HUDEP-2 (cell line): Measurements from ENCODE around the gene RGS6.

Source experiments
- DNase-seq, 76 experiments: peaks; one replicate each; lab custom pipeline; 2025; ENCODE audit not compliant: unreplicated experiment in 76 of 76; lab: John Stamatoyannopoulos, UW

Gene RGS6

DNA sequence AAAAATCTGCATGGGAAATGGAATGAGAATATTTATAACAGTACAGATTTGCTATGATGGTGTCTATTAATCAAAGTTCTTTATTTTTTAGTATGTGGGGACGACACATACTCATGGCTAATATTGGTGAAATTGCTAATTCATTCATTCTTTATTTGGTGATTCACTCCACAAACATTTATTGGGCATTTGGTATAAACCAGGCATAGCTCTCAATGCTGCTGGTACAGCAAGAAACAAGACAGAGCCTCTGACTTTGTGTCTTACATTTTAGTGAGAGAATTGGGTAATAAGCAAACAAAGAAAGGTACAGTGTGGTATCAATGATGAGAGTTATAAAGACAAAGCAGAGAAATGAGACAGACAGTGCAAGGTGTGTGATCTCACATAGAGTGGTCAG is 129.5 kb downstream of the RGS6 start:
- no peak for DNase-seq

DNA sequence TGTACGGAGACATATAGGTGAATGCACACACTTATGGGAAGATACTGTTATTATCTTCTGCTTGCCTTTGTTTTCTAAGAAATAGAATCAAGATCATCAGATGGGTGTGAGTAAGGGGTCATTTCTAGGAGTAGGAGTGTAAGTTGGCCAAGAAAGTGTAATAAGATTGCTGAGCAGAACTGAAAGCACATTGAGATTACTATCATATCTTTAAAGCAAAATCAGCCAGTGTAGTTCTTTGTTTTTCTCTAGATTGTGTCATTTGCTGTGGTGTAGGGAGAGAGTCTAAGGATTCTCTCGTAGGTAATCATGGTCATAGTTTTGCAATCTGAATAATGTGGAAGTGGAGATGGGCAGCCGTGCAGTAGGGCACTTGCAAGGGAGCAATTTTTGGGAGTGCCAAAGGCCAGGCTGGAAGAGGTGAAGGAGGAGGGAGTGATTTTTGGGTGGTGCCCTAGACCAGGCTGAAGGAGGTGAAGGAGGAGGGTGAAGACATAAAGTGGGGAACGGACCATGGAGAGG is 131.6 kb downstream of the RGS6 start:
- DNase-seq: no peak

DNA sequence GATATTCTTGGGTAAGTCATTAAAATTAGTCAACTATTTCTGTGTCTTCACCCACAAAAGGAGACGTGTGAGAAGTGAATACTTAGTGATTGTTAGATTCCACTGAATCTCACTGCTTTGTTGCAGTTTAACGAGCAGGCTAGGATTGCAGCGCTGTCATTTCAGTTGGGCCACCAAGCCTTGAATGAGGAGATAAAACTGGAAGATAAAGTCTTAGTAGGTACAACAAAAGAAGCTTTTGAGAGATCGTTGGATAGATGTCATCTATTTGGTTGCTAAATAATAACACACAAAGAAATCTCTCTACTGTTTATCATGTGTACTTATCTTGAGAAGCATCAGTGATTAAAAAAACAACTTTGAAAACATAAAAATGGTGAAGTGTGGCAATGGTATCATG is 132.3 kb downstream of the RGS6 start:
- DNase-seq: no peak

GRCh38 chr14:72070458-72070857 is 138.2 kb downstream of the RGS6 start:
- no peak for DNase-seq

GRCh38 chr14:72075649-72076334 is 143.6 kb downstream of the RGS6 start:
- no peak for DNase-seq

GRCh38 chr14:72081137-72081536 is 148.9 kb downstream of the RGS6 start:
- no peak for DNase-seq

DNA sequence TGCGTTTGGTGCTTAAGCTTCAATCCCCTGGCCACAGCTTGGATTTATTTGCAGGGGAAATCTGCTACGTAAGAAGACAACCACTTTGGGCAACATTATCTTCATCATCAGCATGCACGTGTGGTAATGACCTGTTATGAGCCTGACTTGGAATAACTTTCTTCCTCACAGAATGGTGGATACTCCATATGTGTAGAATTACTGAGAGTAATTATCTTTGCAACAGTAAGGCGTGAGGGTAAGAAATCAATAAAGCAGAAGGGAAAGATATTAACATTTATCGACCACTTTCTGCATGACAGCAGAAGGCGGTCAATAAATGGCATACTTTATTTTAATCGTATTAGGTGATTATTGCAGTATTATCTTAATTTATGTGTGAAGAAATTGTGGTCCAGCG is 152.7 kb downstream of the RGS6 start:
- no peak for DNase-seq

GRCh38 chr14:72089625-72090024 is 157.4 kb downstream of the RGS6 start:
- DNase-seq: no peak

DNA sequence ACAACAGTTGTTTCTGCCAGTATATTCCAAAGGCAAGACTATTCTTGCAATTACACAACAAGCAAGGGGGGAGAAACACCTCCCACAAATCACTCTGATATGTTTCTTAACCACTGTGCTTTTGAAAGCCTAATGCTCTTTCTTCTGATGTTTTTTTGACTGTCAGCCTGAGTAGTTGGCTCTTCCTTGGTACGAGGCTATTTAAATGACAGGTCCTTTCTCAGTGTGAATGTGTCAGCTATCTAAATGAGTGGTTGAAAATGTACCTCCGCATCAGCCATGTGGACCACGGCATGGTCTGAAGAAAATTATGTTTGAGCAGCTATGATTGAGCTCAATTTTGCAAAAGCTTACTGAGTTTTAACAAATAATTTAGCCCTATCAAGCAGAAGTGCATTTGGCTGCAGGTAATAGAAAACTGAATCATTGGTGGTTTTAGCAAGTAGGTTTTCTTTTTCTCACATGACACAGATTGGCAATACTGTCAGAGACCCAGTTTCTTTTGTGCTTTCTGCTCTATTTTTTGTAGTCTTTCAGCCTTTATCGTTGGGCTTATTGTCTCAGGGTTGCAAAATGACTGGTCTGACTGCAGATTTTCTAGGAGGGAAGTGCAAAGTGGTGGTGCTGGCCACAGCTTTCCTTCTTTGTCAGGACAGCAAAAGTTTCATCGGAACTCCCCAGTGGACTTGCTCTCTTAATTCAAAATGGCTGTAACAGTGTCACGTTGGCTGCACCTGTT is 162.8 kb downstream of the RGS6 start:
- DNase-seq: no peak

- DNase-seq: no peak
Measured at GRCh38 chr14:72097173-72097783, 165.0 kb downstream of the RGS6 start.

- DNase-seq: no peak
Measured at GRCh38 chr14:72098210-72098609, 166.0 kb downstream of the RGS6 start.

DNA sequence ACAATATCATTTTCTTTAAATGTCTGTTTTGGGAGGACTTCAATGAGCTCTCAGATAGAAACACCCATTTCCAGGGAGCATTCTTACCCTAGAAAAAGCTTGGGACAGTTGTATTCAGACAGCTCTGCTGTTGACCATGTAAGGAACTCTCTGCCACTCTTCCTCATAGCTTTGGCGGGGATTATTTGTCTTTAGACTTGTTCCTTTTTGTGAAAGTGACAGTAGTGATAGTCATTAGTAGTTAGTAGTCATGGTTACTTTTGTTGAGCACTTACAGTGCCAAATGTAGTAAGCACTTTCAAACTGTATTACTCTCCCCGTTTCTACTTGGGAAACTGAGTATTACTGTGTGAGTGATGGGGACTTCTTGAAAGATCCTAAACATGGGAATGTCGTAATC is 167.3 kb downstream of the RGS6 start:
- no peak for DNase-seq

- peak in 50 of 76 experiments; percentile 1 to 58 (median 18) for DNase-seq
Measured at GRCh38 chr14:72104011-72104613, 171.9 kb downstream of the RGS6 start.

GRCh38 chr14:72111911-72112310 is 179.7 kb downstream of the RGS6 start:
- no peak for DNase-seq

GRCh38 chr14:72118841-72119240 is 186.6 kb downstream of the RGS6 start:
- no peak for DNase-seq

DNA sequence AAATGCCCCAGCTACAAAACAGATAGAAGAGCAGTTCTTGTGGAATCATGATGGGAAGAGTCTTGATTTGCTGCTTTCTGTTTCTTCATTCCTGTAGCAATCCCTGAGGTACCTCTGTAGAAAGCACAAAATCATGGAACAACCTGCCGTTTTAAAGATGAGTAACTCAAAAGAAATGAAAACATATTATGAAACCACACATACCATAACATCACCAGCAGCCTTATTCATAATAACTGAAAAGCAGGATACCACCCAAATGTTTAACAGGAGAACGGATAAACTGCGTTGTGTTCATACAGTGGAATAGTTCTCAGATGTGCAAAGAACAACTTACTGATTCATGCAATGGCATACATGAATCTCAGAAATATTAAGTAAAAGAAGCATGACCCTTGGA is 188.1 kb downstream of the RGS6 start:
- no peak for DNase-seq

DNA sequence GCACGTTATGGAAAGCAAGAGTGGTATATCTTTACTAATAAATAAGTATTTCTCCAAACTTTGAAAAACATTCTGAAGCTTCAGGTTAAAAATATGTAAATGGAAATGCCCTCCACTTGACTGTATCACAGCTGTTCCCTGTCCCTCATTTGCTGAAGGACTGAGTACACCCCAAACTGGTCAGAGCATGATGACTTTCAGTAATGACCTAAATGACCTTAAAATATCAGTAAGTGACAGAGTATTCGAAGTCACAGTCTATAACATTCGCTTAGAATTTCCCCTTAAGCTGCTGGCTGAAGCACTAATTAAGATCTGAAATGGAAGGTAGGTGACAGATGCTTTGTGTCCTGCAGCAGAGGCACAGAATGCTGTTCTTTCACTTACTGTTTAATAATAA is 191.5 kb downstream of the RGS6 start:
- DNase-seq: no peak

DNA sequence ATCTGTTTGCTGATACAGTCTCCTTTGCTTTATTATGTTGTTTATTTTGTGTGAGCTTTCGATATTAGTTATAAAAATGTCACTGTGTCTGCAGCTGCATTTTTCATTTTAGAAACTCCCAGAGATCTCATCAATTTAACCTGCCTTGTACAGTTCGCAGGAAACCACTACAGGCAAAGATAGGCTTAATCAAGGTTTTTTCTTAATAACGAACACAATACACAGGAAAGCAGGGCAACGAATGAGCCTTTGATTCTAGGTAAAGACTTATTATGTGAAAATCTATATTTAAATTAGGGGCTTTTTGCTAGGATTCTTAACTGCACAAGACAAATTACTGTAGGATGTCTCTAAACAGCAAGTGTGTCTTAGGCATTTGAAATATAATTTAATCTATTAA is 191.9 kb downstream of the RGS6 start:
- no peak for DNase-seq

- no peak for DNase-seq
Measured at GRCh38 chr14:72126091-72126490, 193.9 kb downstream of the RGS6 start.

GRCh38 chr14:72126561-72126960 is 194.3 kb downstream of the RGS6 start:
- no peak for DNase-seq

DNA sequence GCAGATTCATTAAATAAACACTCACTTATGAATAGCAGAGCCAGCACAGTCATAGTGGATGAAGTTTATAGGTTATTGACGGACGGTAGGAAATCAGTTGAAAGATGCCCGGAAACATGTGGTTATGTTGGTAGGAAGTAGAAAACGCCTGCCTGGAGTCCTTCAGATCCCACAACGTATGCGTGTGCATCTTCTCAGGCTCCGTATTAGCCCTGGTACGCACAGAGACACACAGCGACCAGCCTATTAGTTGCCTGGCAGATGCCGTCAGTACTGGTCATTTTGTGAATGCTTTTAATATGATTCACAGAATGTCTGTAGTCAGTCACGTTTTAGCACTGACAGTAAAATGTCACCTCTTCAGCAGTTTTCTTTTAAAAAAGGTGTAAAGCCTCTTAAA is 196.4 kb downstream of the RGS6 start:
- no peak for DNase-seq
